Lower leg skin (tissue), 4 donors: Measurements from ENCODE around the gene ABCA3. TPM values are rescaled to one million over a fixed set of nuclear protein-coding genes. Genes with fewer than 3 reads are reported as not detected.

Experiments used
- DNase-seq, 2 donors: peaks; one replicate each; pipeline ENCODE4 v3.0.0-alpha.2; 2019; ENCODE audit warnings: low spot score in 2 of 2
- H3K4me3 ChIP-seq: fragments of 200-600 bp; sonication (generic); 2 replicates; pipeline ENCODE4 v1.5.1; 2017; ENCODE audit warnings: mild to moderate bottlenecking, low read depth; ENCODE audit not compliant: poor library complexity, severe bottlenecking
- CTCF ChIP-seq, 3 donors: fragments of 450-650 bp; IDR thresholded peaks; one replicate each; pipeline ENCODE4 v1.5.1; 2016; ENCODE audit warnings: antibody characterized with exemption in 3 of 3, mild to moderate bottlenecking in 3 of 3, moderate library complexity in 2 of 3
- POLR2A ChIP-seq, 2 donors: fragments of 450-650 bp; IDR thresholded peaks; one replicate each; pipeline ENCODE4 v1.6.1; 2016 to 2017; ENCODE audit warnings: antibody characterized with exemption in 2 of 2, mild to moderate bottlenecking in 1 of 2, moderate library complexity in 1 of 2
- WGBS, 2 donors: methylation state at CpG; one replicate each; pipeline ENCODE4 v1.1.5; 2018; 5-methylcytosine and 5-hydroxymethylcytosine counted together
- intact Hi-C: fragments of 100-400 bp; cut with DNase I; formaldehyde crosslinking; loops from one replicate; pipeline ENCODE4 v1.15.0; 2023; ENCODE audit warnings: low total_unique reads
- total RNA-seq, 4 donors: library from RNA; depleted of rRNA; stranded (reverse); fragments of >200 nt; gene quantifications; one replicate each; pipeline ENCODE4 v1.1.0, GENCODE V29; 2016

ABCA3 gene
- total RNA-seq, 4 donors from 2014 or later, result 5.4 to 10.3 (median 9.5) TPM

GRCh38 chr16:2233046-2233775, 107.3 kb downstream of the ABCA3 start:
- H3K4me3 ChIP-seq, result no peak overlapping the region
- intact Hi-C loops, result loop anchor here (10.0 kb wide), 1 partner anchor 272 kb away; no protein-coding TSS in a partner anchor
- TF ChIP-seq POLR2A (IDR thresholded peaks at IDR 0.05) (no peak), CTCF (IDR thresholded peaks at IDR 0.05) (no peak)
- WGBS, 2 donors, result 85 to 91% methylated on average over 12 to 16 of the region's 28 CpGs
- no peak for DNase-seq

- no peak overlapping the region for H3K4me3 ChIP-seq
- no peak for TF ChIP-seq POLR2A (IDR thresholded peaks at IDR 0.05)
- TF ChIP-seq CTCF (IDR thresholded peaks at IDR 0.05), result no peak
- intact Hi-C loops, result loop anchor here (10.0 kb wide), 1 partner anchor 272 kb away; no protein-coding TSS in a partner anchor
- WGBS, 2 donors, result 86 to 90% methylated on average over 30 to 41 of the region's 41 CpGs
- no peak for DNase-seq
Measured at GRCh38 chr16:2232094-2232990, 108.2 kb downstream of the ABCA3 start.

GRCh38 chr16:2231016-2231931, 109.3 kb downstream of the ABCA3 start:
- intact Hi-C loops, result loop anchor here (10.0 kb wide), 1 partner anchor 274 kb away; no protein-coding TSS in a partner anchor
- TF ChIP-seq POLR2A (IDR thresholded peaks at IDR 0.05) (no peak), CTCF (IDR thresholded peaks at IDR 0.05) (no peak)
- H3K4me3 ChIP-seq, result no peak overlapping the region
- DNase-seq, result no peak
- WGBS, 2 donors, result 81 to 82% methylated on average over 25 to 29 of the region's 29 CpGs

GRCh38 chr16:2230376-2230775, 110.2 kb downstream of the ABCA3 start:
- TF ChIP-seq CTCF (IDR thresholded peaks at IDR 0.05) (no peak), POLR2A (IDR thresholded peaks at IDR 0.05) (no peak)
- intact Hi-C loops, result loop anchor here (10.0 kb wide), 1 partner anchor 274 kb away; no protein-coding TSS in a partner anchor
- WGBS, 2 donors, result 82 to 83% methylated on average over 12 of the region's 13 CpGs
- no peak for DNase-seq
- no peak overlapping the region for H3K4me3 ChIP-seq

GRCh38 chr16:2229632-2230250, 110.8 kb downstream of the ABCA3 start:
- no peak overlapping the region for H3K4me3 ChIP-seq
- DNase-seq, result no peak
- no peak for TF ChIP-seq POLR2A (IDR thresholded peaks at IDR 0.05)
- 93 to 94% methylated on average over 18 to 23 of the region's 23 CpGs for WGBS, 2 donors
- intact Hi-C loops, result loop anchor here (10.0 kb wide), 1 partner anchor 275 kb away; no protein-coding TSS in a partner anchor
